ENCODE results near the gene DYNC1H1.

The DYNC1H1 gene

GRCh38 chr14:101945171-101945570 lies 19.2 kb upstream of the DYNC1H1 start:
- DNase-seq: no peak

- DNase-seq: no peak
Observed at GRCh38 chr14:101947577-101947903, 16.8 kb upstream of the DYNC1H1 start.

GRCh38 chr14:101947904-101948665 lies 16.3 kb upstream of the DYNC1H1 start:
- peak; percentile 98 for DNase-seq

- no peak for DNase-seq
Observed at GRCh38 chr14:101948666-101949216, 15.6 kb upstream of the DYNC1H1 start.

- no peak for DNase-seq
Observed at GRCh38 chr14:101950100-101950499, 14.3 kb upstream of the DYNC1H1 start.

GRCh38 chr14:101950516-101951215 lies 13.7 kb upstream of the DYNC1H1 start:
- DNase-seq: no peak

GRCh38 chr14:101953151-101953550 lies 11.2 kb upstream of the DYNC1H1 start:
- no peak for DNase-seq

- DNase-seq: no peak
Observed at GRCh38 chr14:101954501-101954900, 9.9 kb upstream of the DYNC1H1 start.

GRCh38 chr14:101955695-101956161 lies 8.6 kb upstream of the DYNC1H1 start:
- DNase-seq: no peak

- no peak for DNase-seq
Observed at GRCh38 chr14:101956179-101956885, 8.0 kb upstream of the DYNC1H1 start.

- DNase-seq: no peak
Observed at GRCh38 chr14:101957406-101958234, 6.8 kb upstream of the DYNC1H1 start.

- DNase-seq: no peak
Observed at GRCh38 chr14:101958418-101959180, 5.8 kb upstream of the DYNC1H1 start.

GRCh38 chr14:101959277-101959676 lies 5.1 kb upstream of the DYNC1H1 start:
- DNase-seq: no peak

GRCh38 chr14:101960225-101960624 lies 4.1 kb upstream of the DYNC1H1 start:
- DNase-seq: no peak

GRCh38 chr14:101961011-101961721 lies 3.2 kb upstream of the DYNC1H1 start:
- DNase-seq: peak; percentile 43

- DNase-seq: no peak
Observed at GRCh38 chr14:101961746-101962502, 2.4 kb upstream of the DYNC1H1 start.

GRCh38 chr14:101962503-101962874 lies 1.9 kb upstream of the DYNC1H1 start:
- DNase-seq: peak; percentile 53

- no peak for DNase-seq
Observed at GRCh38 chr14:101963052-101963451, 1.3 kb upstream of the DYNC1H1 start.

GRCh38 chr14:101963656-101964296 lies 597 bp upstream of the DYNC1H1 start:
- no peak for DNase-seq

GRCh38 chr14:101965181-101965544 lies 790 bp downstream of the DYNC1H1 start:
- no peak for DNase-seq
